Measurements from ENCODE around the gene TULP4.

The TULP4 gene

GRCh38 chr6:158521759-158522158 lies 209.5 kb downstream of the TULP4 start:
- Histone ChIP-seq H3K36me3 (ENCODE audit: control insufficient read depth in 2 of 2, insufficient read depth in 1 of 2, low read length in 2 of 2) (no peaks in the 10 kb centered on the region), H3K9me3 (ENCODE audit: control insufficient read depth, insufficient read depth, low read depth, low read length) (no peaks in the 10 kb centered on the region), H3K4me3 (ENCODE audit: low read depth, low read length) (no peak overlapping the region), H3K27ac (ENCODE audit: extremely low read depth, low read depth, low read length) (no peak overlapping the region), H3K4me1 (ENCODE audit: control insufficient read depth, insufficient read depth, low read length) (0 out of 2 replicates have a peak, but pooled peaks cover 4% of the 10 kb centered on the region)
- CTCF ChIA-PET, result no interaction called here
- POLR2A ChIA-PET, result no interaction called here
- TF ChIP-seq ZNF280D (tag by site-specific recombination; IDR thresholded peaks at IDR 0.05), result no peak
- TF ChIP-seq ZSCAN23 (tag by site-specific recombination; IDR thresholded peaks at IDR 0.05), result no peak
- TF ChIP-seq GFI1B (tag by site-specific recombination; IDR thresholded peaks at IDR 0.05), result no peak
- no peak for TF ChIP-seq ZNF707 (tag by site-specific recombination; IDR thresholded peaks at IDR 0.05)
- no peak for TF ChIP-seq ZBTB26 (tag by site-specific recombination; optimal IDR thresholded peaks at IDR 0.05)

DNA sequence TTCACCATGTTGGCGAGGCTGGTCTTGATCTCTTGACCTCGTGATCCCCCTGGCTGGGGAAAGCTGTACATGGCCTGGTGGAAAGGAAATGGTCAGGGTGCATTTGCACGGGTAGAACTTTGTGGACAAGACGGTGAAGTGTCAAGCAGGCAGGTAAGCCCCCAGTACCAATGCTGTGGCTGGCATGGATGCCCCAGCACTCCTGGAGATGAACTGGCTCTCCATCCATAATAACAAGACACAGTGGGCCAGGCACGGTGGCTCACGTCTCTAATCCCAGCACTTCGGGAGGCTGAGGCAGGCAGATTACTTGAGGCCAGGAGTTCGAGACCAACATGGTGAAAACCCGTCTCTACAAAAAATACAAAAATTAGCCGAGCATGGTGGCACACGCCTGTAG lies 210.4 kb downstream of the TULP4 start:
- TF ChIP-seq, protein P1, sequence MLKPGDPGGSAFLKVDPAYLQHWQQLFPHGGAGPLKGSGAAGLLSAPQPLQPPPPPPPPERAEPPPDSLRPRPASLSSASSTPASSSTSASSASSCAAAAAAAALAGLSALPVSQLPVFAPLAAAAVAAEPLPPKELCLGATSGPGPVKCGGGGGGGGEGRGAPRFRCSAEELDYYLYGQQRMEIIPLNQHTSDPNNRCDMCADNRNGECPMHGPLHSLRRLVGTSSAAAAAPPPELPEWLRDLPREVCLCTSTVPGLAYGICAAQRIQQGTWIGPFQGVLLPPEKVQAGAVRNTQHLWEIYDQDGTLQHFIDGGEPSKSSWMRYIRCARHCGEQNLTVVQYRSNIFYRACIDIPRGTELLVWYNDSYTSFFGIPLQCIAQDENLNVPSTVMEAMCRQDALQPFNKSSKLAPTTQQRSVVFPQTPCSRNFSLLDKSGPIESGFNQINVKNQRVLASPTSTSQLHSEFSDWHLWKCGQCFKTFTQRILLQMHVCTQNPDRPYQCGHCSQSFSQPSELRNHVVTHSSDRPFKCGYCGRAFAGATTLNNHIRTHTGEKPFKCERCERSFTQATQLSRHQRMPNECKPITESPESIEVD (tag by site-specific recombination; IDR thresholded peaks at IDR 0.05), result no peak
- TF ChIP-seq, protein P2, sequence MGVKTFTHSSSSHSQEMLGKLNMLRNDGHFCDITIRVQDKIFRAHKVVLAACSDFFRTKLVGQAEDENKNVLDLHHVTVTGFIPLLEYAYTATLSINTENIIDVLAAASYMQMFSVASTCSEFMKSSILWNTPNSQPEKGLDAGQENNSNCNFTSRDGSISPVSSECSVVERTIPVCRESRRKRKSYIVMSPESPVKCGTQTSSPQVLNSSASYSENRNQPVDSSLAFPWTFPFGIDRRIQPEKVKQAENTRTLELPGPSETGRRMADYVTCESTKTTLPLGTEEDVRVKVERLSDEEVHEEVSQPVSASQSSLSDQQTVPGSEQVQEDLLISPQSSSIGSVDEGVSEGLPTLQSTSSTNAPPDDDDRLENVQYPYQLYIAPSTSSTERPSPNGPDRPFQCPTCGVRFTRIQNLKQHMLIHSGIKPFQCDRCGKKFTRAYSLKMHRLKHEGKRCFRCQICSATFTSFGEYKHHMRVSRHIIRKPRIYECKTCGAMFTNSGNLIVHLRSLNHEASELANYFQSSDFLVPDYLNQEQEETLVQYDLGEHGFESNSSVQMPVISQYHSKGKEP (tag by site-specific recombination; IDR thresholded peaks at IDR 0.05), result no peak
- Histone ChIP-seq H3K27ac (ENCODE audit: extremely low read depth, low read depth, low read length) (no peak overlapping the region), H3K4me3 (ENCODE audit: low read depth, low read length) (no peak overlapping the region), H3K4me1 (ENCODE audit: control insufficient read depth, insufficient read depth, low read length) (0 out of 2 replicates have a peak, but pooled peaks cover 4% of the 10 kb centered on the region), H3K36me3 (ENCODE audit: control insufficient read depth in 2 of 2, insufficient read depth in 1 of 2, low read length in 2 of 2) (no peaks in the 10 kb centered on the region), H3K9me3 (ENCODE audit: control insufficient read depth, insufficient read depth, low read depth, low read length) (no peaks in the 10 kb centered on the region)
- ChIA-PET POLR2A (no interaction called here), CTCF (no interaction called here)

DNA sequence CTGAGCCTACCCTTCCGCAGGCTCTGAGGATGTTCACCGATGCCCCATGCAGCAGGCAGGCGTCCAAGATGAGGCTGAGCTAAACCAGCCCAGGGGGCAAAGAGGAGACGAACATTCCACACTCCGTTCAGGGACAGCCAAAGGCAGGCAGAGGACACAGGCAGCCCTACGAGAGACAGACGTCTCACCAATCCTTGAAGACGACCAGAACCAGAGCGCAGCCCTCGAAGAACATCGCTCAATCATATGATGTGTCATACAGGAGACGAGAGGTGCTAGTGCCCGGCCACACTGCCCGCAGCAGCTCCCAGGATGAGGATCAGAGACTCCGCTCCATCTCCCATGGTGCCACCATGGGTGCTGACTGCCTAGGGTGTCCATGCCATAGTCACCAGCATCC lies 212.0 kb downstream of the TULP4 start:
- Histone ChIP-seq H3K4me1 (ENCODE audit: control insufficient read depth, insufficient read depth, low read length) (no peaks in the 10 kb centered on the region), H3K9me3 (ENCODE audit: control insufficient read depth, insufficient read depth, low read depth, low read length) (no peaks in the 10 kb centered on the region), H3K36me3 (ENCODE audit: control insufficient read depth in 2 of 2, insufficient read depth in 1 of 2, low read length in 2 of 2) (no peaks in the 10 kb centered on the region), H3K4me3 (ENCODE audit: low read depth, low read length) (no peak overlapping the region), H3K27ac (ENCODE audit: extremely low read depth, low read depth, low read length) (no peak overlapping the region)
- CTCF ChIA-PET, result interaction anchor here (1.1 kb wide), 2 partner anchors 80 to 303 kb away, joined by 6 to 9 read pairs; no protein-coding TSS in a partner anchor
- POLR2A ChIA-PET, result no interaction called here
- no peak for TF ChIP-seq GLI2 (tag by site-specific recombination; IDR thresholded peaks at IDR 0.05; ENCODE audit: borderline replicate concordance, low read depth)
- no peak for TF ChIP-seq ZNF560 (tag by site-specific recombination; IDR thresholded peaks at IDR 0.05; ENCODE audit: borderline replicate concordance)
- TF ChIP-seq ZNF837 (tag by site-specific recombination; IDR thresholded peaks at IDR 0.05), result no peak
- no peak for TF ChIP-seq ZNF148 (tag by site-specific recombination; IDR thresholded peaks at IDR 0.05; ENCODE audit: borderline replicate concordance)
- no peak for TF ChIP-seq HOXC10 (CRISPR knock-in tag; IDR thresholded peaks at IDR 0.05)
- TF ChIP-seq ZNF311 (tag by site-specific recombination; IDR thresholded peaks at IDR 0.05; ENCODE audit: borderline replicate concordance), result no peak
- no peak for TF ChIP-seq ZNF660 (tag by site-specific recombination; IDR thresholded peaks at IDR 0.05)
- TF ChIP-seq ZSCAN4 (tag by site-specific recombination; IDR thresholded peaks at IDR 0.05), result no peak
- no peak for TF ChIP-seq EGR2 (tag by site-specific recombination; IDR thresholded peaks at IDR 0.05; ENCODE audit: low read depth)
- no peak for TF ChIP-seq ZNF776 (tag by site-specific recombination; IDR thresholded peaks at IDR 0.05; ENCODE audit: borderline replicate concordance)
- TF ChIP-seq ZNF501 (tag by site-specific recombination; IDR thresholded peaks at IDR 0.05), result no peak
- TF ChIP-seq ZNF354C (tag by site-specific recombination; IDR thresholded peaks at IDR 0.05; ENCODE audit: borderline replicate concordance, low read depth), result no peak
- no peak for TF ChIP-seq ZFP41 (tag by site-specific recombination; IDR thresholded peaks at IDR 0.05; ENCODE audit: borderline replicate concordance)

Measured in HEK293 (cell line).